ENCODE data around the gene TMPRSS9.

The TMPRSS9 gene

GRCh38 chr19:2359992-2360685 is at the start of gene TMPRSS9:
TSS of gene TMPRSS9 (plus strand) at chr19:2360265. CDS start at chr19:2389786, 29,521 bp downstream.
- no peaks in the 10 kb centered on the region for H3K4me1 ChIP-seq (ENCODE audit: control insufficient read depth, insufficient read depth, low read length)
- no peak within 1 kb of the TSS for H3K9ac ChIP-seq (ENCODE audit: low read length)
- peaks cover 11% of the 10 kb centered on the region for H3K27me3 ChIP-seq (ENCODE audit: control insufficient read depth, insufficient read depth, low read length)
- no peak within 1 kb of the TSS for H3K27ac ChIP-seq (ENCODE audit: low read depth, low read length)
- no peaks in the 10 kb centered on the region for H3K36me3 ChIP-seq (ENCODE audit: control insufficient read depth, insufficient read depth, low read length)
- H3K4me3 ChIP-seq (ENCODE audit: low read length) = no peak within 1 kb of the TSS

GRCh38 chr19:2311093-2311492 is 49.0 kb upstream of the TMPRSS9 start:
- H3K27me3 ChIP-seq (ENCODE audit: control insufficient read depth, insufficient read depth, low read length) = peaks cover 22% of the 10 kb centered on the region
- no peaks in the 10 kb centered on the region for H3K4me1 ChIP-seq (ENCODE audit: control insufficient read depth, insufficient read depth, low read length)
- no peak overlapping the region for H3K27ac ChIP-seq (ENCODE audit: low read depth, low read length)
- no peak overlapping the region for H3K4me3 ChIP-seq (ENCODE audit: low read length)
- no peaks in the 10 kb centered on the region for H3K36me3 ChIP-seq (ENCODE audit: control insufficient read depth, insufficient read depth, low read length)
- H3K9ac ChIP-seq (ENCODE audit: low read length) = no peak overlapping the region

- Histone ChIP-seq H3K4me1 (ENCODE audit: control insufficient read depth, insufficient read depth, low read length) (no peaks in the 10 kb centered on the region), H3K4me3 (ENCODE audit: low read length) (no peak overlapping the region), H3K27ac (ENCODE audit: low read depth, low read length) (no peak overlapping the region), H3K36me3 (ENCODE audit: control insufficient read depth, insufficient read depth, low read length) (no peaks in the 10 kb centered on the region), H3K27me3 (ENCODE audit: control insufficient read depth, insufficient read depth, low read length) (peaks cover 12% of the 10 kb centered on the region), H3K9ac (ENCODE audit: low read length) (no peak overlapping the region)
Observed at GRCh38 chr19:2312820-2313501, 47.1 kb upstream of the TMPRSS9 start.

GRCh38 chr19:2315121-2315817 is 44.8 kb upstream of the TMPRSS9 start:
- Histone ChIP-seq H3K9ac (ENCODE audit: low read length) (no peak overlapping the region), H3K4me3 (ENCODE audit: low read length) (no peak overlapping the region), H3K27me3 (ENCODE audit: control insufficient read depth, insufficient read depth, low read length) (peaks cover 9% of the 10 kb centered on the region), H3K27ac (ENCODE audit: low read depth, low read length) (peak overlapping the region; percentile 14), H3K4me1 (ENCODE audit: control insufficient read depth, insufficient read depth, low read length) (no peaks in the 10 kb centered on the region), H3K36me3 (ENCODE audit: control insufficient read depth, insufficient read depth, low read length) (no peaks in the 10 kb centered on the region)

- peak overlapping the region; percentile 14 for H3K27ac ChIP-seq (ENCODE audit: low read depth, low read length)
- no peak overlapping the region for H3K9ac ChIP-seq (ENCODE audit: low read length)
- H3K4me3 ChIP-seq (ENCODE audit: low read length) = no peak overlapping the region
- H3K27me3 ChIP-seq (ENCODE audit: control insufficient read depth, insufficient read depth, low read length) = peaks cover 9% of the 10 kb centered on the region
- no peaks in the 10 kb centered on the region for H3K36me3 ChIP-seq (ENCODE audit: control insufficient read depth, insufficient read depth, low read length)
- no peaks in the 10 kb centered on the region for H3K4me1 ChIP-seq (ENCODE audit: control insufficient read depth, insufficient read depth, low read length)
Observed at GRCh38 chr19:2315818-2316353, 44.2 kb upstream of the TMPRSS9 start.

GRCh38 chr19:2317300-2317699 is 42.8 kb upstream of the TMPRSS9 start:
- no peak overlapping the region for H3K4me3 ChIP-seq (ENCODE audit: low read length)
- H3K27ac ChIP-seq (ENCODE audit: low read depth, low read length) = no peak overlapping the region
- no peak overlapping the region for H3K9ac ChIP-seq (ENCODE audit: low read length)
- H3K27me3 ChIP-seq (ENCODE audit: control insufficient read depth, insufficient read depth, low read length) = peaks cover 8% of the 10 kb centered on the region
- no peaks in the 10 kb centered on the region for H3K4me1 ChIP-seq (ENCODE audit: control insufficient read depth, insufficient read depth, low read length)
- H3K36me3 ChIP-seq (ENCODE audit: control insufficient read depth, insufficient read depth, low read length) = no peaks in the 10 kb centered on the region

GRCh38 chr19:2317756-2318155 is 42.3 kb upstream of the TMPRSS9 start:
- Histone ChIP-seq H3K27ac (ENCODE audit: low read depth, low read length) (no peak overlapping the region), H3K9ac (ENCODE audit: low read length) (no peak overlapping the region), H3K4me1 (ENCODE audit: control insufficient read depth, insufficient read depth, low read length) (no peaks in the 10 kb centered on the region), H3K27me3 (ENCODE audit: control insufficient read depth, insufficient read depth, low read length) (peaks cover 4% of the 10 kb centered on the region), H3K36me3 (ENCODE audit: control insufficient read depth, insufficient read depth, low read length) (no peaks in the 10 kb centered on the region), H3K4me3 (ENCODE audit: low read length) (no peak overlapping the region)

GRCh38 chr19:2318923-2319322 is 41.1 kb upstream of the TMPRSS9 start:
- H3K36me3 ChIP-seq (ENCODE audit: control insufficient read depth, insufficient read depth, low read length) = no peaks in the 10 kb centered on the region
- H3K9ac ChIP-seq (ENCODE audit: low read length) = no peak overlapping the region
- no peaks in the 10 kb centered on the region for H3K27me3 ChIP-seq (ENCODE audit: control insufficient read depth, insufficient read depth, low read length)
- no peak overlapping the region for H3K27ac ChIP-seq (ENCODE audit: low read depth, low read length)
- no peaks in the 10 kb centered on the region for H3K4me1 ChIP-seq (ENCODE audit: control insufficient read depth, insufficient read depth, low read length)
- no peak overlapping the region for H3K4me3 ChIP-seq (ENCODE audit: low read length)

GRCh38 chr19:2319551-2319950 is 40.5 kb upstream of the TMPRSS9 start:
- Histone ChIP-seq H3K27me3 (ENCODE audit: control insufficient read depth, insufficient read depth, low read length) (no peaks in the 10 kb centered on the region), H3K27ac (ENCODE audit: low read depth, low read length) (no peak overlapping the region), H3K4me3 (ENCODE audit: low read length) (no peak overlapping the region), H3K36me3 (ENCODE audit: control insufficient read depth, insufficient read depth, low read length) (peaks cover 6% of the 10 kb centered on the region), H3K4me1 (ENCODE audit: control insufficient read depth, insufficient read depth, low read length) (no peaks in the 10 kb centered on the region), H3K9ac (ENCODE audit: low read length) (no peak overlapping the region)

- Histone ChIP-seq H3K9ac (ENCODE audit: low read length) (no peak overlapping the region), H3K4me1 (ENCODE audit: control insufficient read depth, insufficient read depth, low read length) (no peaks in the 10 kb centered on the region), H3K4me3 (ENCODE audit: low read length) (no peak overlapping the region), H3K27me3 (ENCODE audit: control insufficient read depth, insufficient read depth, low read length) (no peaks in the 10 kb centered on the region), H3K36me3 (ENCODE audit: control insufficient read depth, insufficient read depth, low read length) (peaks cover 6% of the 10 kb centered on the region), H3K27ac (ENCODE audit: low read depth, low read length) (no peak overlapping the region)
Observed at GRCh38 chr19:2320049-2320448, 40.0 kb upstream of the TMPRSS9 start.

GRCh38 chr19:2320939-2321338 is 39.1 kb upstream of the TMPRSS9 start:
- H3K27me3 ChIP-seq (ENCODE audit: control insufficient read depth, insufficient read depth, low read length) = no peaks in the 10 kb centered on the region
- no peak overlapping the region for H3K4me3 ChIP-seq (ENCODE audit: low read length)
- H3K4me1 ChIP-seq (ENCODE audit: control insufficient read depth, insufficient read depth, low read length) = no peaks in the 10 kb centered on the region
- H3K36me3 ChIP-seq (ENCODE audit: control insufficient read depth, insufficient read depth, low read length) = peaks cover 6% of the 10 kb centered on the region
- H3K27ac ChIP-seq (ENCODE audit: low read depth, low read length) = no peak overlapping the region
- no peak overlapping the region for H3K9ac ChIP-seq (ENCODE audit: low read length)

- Histone ChIP-seq H3K4me3 (ENCODE audit: low read length) (no peak overlapping the region), H3K4me1 (ENCODE audit: control insufficient read depth, insufficient read depth, low read length) (peaks cover under 1% of the 10 kb centered on the region), H3K9ac (ENCODE audit: low read length) (no peak overlapping the region), H3K27ac (ENCODE audit: low read depth, low read length) (no peak overlapping the region), H3K36me3 (ENCODE audit: control insufficient read depth, insufficient read depth, low read length) (peaks cover 6% of the 10 kb centered on the region), H3K27me3 (ENCODE audit: control insufficient read depth, insufficient read depth, low read length) (no peaks in the 10 kb centered on the region)
Observed at GRCh38 chr19:2321565-2322283, 38.3 kb upstream of the TMPRSS9 start.
